ENCODE data around the gene PRRG1. TPM values are rescaled to one million over a fixed set of nuclear protein-coding genes. Genes with fewer than 3 reads are reported as not detected.

Gene PRRG1
- total RNA-seq, 4 donors from 2014 or later: 16.3 to 29.0 (median 20.7) TPM

GRCh38 chrX:37491686-37492085, 142.5 kb downstream of the PRRG1 start:
- TF ChIP-seq CTCF (IDR thresholded peaks at IDR 0.05; ENCODE audit: low read depth): no peak

GRCh38 chrX:37504991-37505390, 155.8 kb downstream of the PRRG1 start:
- TF ChIP-seq CTCF (IDR thresholded peaks at IDR 0.05; ENCODE audit: low read depth): no peak

Other genes starting within 250 kb of the PRRG1 start
- under 1 TPM; under 0.01 to 0.88 (median 0.58) TPM for gene LANCL3, start 222.3 kb downstream of the PRRG1 start, total RNA-seq